ENCODE measurements around the gene SALL1.

Gene SALL1

DNA sequence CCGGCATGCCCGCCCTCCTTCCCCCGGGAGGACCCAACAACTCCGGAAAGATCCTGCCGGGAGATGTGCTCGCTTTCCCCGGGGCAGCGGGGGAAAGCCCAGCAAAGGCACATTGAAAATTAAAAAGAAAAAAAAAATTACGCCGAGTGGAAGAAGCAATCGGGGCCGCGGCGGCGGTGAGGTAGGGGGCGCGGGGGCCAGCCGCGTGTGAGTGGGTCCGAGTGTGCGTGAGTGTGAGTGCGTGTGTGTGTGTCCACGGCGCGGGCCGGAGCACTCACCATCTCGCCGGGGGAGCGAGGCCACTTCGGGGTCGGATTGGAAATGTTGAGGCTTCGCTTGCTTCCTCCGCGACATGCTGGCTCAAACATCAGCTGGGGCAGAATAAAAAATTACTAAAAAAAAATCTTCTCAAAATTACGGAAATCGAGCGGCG lies at the start of gene SALL1:
SALL1 (minus strand) TSS at position 383 of the 433 bp plus-strand sequence; CDS start at position 354, 29 bp downstream.
- DNase-seq: no peak

DNA sequence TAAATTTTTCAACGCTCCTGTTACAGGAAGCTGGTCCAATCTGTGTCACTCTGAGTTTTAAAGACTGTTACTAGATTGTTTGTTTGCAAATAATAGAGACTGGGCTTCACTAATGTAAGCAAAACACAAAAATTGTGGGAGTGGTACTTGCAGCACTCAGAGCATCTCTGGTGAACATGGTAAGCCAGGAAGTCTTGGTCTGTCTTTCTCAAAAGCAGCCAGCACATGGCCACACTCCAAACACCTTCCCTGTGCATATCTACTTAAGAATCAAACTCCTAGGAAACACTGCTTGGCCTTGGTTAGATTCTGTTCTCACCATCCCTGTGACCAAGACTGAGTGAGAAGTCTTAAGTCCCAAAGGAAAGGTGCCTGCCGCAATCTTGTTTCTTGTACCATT lies 49.7 kb upstream of the SALL1 start:
- no peak for DNase-seq

DNA sequence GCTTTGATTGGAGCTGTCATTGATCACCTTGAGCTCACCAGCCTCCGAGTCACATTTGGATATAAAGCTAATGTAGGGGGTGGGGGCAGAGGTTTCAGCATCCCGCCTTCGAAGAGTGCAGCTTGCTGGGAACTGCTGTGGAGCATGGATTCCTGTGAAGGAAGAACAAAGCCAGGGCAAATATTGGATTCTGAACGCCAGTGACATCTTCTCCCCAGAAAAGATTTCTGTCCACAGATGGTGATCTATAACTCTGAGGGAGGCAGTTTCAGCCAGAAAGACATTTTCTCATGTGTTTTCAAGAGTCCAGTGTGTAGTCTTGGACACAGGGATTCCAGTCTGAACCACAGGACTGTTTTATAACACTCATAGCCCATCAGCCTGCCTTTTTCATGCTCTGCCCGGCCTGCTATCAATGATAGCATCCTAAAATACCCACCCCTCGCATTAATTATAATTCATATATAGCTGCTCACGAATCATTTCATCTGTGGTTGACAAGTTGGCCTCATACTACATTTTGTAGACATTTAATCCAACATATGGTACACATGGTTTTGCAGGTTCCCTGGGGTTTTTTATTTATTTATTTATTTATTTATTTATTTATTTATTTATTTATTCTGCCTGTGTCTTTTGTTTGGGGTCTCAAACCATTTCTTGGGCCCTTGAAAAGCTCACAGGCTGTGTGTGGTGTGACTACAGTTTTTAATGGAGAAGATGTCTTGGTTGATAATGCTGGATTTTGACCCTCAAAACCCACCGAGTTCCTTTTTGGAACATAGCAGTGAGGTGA lies 47.1 kb upstream of the SALL1 start:
- DNase-seq: no peak

DNA sequence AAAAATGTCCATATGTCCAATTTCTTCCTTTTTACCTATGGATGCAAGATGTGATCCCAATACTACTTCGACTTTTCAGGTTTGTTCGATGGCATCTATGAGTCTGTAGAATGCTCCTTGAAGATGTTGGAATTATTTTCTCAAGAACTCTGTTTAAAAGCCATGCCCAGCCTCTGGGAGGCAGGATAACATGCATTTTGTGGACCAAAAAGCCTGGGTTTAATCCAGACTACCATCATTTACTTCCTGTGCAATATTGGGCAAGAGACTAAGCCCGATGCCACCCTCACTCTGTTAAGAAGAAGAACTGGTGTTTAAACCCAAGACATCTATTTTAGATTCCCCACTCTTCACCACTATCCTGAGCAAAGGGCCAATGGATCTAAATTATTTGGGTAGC lies 42.8 kb upstream of the SALL1 start:
- no peak for DNase-seq

DNA sequence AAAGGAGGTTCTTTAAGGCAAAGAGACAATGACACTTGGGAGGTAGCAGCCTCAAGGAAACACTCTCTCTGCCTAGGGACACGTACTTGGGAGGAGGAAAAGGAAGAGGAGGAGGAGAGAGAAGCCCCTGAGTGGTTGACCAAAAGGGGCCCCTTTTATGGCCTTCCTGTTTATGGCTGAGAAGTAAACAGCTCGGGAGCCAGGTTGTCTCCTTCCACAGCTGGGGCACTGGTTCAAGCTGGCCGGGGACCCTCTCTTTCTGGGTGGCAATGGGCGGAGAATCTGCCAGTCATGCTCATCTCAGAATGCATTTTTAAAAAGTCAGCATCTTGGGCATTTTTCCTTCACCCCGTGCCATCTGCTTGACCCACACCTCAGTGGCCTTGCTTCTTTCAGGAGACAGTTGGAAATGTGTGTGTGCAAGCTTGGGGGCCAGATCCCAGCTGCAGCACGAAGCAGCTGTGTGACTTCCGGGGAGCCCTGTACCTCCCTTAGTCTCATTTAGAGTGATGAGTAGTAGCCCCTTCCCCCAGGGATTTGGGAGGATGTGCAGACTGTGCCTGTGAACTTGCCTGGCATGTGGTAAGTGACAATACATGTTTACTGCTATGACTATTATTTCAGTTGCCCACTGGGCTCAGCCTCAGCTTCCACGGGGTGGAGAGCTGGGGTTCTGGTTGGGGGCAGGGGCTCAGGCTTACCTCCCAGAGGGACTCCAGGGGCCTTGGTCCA lies 33.8 kb upstream of the SALL1 start:
- DNase-seq: no peak

DNA sequence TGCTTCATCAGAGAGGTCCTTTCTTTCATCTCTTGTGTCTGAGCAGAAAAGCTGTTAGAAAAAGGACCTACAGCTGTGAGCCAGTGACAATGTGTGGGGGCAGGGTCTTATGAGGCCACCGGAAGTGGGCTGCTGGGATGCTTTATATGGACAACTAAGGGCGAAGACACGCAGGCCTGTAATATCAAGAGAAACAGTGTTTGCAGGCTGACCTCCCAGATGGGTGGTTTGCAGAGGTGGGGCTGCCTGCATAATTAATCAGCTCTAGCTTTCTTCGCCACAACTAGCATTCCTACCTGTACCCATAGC lies 30.4 kb upstream of the SALL1 start:
- DNase-seq: no peak

DNA sequence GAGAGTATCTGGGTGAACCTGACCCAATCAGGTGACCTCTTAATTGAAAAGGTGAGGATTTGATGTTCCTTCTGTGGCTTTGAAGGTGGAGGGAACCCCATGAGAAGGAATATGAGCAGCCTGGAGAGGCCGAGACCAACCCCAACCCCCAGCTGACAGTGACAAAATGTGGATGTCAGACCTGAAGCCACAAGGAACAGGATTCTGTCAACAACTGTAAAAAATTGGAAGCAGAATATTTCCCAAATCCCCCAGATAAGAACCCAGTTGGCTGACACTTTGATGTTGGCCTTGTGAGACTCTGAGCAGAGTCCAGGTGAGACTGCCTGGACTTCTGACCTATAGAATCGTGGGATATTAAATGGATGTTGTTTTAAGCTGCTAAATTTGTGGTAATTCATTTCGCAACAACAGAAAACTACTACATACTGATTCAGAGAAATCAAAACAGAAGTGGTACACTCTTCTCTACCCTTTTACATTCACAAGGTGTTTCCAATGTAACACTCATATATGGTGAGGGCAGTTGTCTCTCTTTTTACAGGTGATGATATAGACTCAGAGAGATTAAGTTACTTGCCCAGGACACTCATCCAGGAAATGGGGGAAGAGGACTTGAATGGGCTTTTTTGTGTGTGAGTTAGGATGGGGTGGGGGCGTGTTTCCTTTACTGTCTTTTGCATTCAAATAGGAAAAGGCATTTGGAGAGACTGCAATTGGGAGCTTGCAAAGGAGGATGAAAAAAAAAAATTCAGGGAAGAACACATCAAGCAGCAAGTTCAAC lies 29.8 kb upstream of the SALL1 start:
- DNase-seq: no peak

DNA sequence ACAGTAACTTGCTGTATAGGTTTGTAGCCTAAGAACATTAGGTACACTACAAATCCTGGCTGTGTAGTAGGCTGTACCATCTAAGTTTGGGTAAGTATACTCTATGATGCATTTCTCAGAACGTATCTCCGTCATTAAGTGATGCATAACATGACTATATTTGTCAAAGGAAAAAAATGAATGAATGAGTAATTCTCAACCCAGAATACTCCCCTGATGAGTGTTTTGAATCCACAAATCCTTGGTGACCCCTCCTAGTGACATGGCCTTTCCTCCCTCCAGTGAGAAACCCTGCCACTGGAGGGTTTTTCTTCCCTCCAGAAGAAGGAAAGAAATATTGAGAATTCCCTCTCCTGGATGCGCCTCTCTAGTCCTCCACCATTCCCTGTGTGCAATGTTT lies 24.0 kb upstream of the SALL1 start:
- DNase-seq: no peak

DNA sequence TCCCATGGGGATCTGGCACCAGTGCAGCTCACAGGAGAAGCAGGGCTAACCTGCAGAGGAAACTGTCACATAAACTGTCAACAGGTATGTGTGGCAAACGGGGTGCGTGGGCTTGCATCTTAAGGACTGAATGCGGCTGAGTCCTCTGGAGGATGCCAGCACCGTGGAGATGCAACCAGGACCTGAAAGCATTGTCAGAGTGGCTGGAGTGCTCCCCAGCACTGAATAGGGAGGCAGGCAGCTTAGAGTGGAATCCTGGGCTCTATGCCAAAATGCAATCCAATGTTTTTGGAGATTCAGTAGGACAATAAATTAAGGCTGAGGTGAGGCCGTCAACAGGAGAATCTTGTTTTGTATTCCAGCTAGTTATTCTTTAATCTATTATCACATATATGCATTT lies 21.3 kb upstream of the SALL1 start:
- no peak for DNase-seq

DNA sequence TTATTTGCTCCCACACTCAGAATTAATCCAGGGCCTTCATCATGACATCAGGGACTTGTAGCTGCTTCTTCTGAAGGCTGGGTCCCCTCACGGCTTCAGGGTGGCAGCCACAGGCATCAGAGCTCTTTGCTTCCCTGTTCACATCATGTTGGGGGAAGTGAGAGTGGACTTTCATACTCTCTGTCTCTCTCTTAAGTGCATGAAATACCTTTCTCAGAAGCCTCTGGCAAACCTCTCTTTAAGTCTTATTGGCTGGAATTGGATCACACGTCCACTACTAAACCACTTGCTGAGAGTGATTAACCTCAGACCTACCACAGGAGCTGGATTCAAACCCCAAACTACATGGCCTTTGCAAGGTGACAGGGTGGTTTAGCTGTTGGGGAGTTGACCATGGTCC lies 17.7 kb upstream of the SALL1 start:
- no peak for DNase-seq

DNA sequence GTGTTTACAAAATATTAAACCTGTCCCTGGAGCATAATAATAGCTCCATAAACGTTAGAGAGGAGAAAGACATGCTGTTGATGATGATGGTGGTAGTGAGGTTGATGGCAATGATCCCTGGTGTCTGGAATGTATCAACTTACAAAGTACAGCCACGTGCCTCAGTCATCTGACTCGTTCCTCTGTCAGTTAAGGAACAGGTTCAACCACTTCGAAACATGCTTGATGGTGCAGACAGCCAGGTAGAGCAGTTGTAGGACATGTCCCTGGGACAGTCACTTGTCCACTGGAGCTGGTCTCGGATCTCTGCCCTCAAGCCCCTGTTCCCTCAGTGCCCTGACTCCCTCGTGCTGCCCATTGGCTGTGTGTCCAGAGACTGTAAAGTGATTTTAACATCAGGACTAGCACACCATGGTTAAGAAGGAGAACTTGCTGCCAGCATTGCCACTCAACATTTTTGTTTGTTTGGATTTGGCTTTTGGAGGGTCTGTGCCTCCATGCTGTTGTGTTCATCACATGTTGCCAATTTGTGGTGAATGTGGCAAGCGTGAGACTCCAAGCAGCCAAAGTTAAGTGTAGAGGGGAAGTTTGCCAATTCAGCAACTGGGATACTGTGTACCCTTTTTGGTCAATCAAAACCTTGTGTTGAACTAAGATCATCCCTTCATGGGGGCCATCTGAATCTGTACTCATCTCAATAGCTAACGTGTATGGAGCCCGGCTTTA lies 16.3 kb upstream of the SALL1 start:
- no peak for DNase-seq

DNA sequence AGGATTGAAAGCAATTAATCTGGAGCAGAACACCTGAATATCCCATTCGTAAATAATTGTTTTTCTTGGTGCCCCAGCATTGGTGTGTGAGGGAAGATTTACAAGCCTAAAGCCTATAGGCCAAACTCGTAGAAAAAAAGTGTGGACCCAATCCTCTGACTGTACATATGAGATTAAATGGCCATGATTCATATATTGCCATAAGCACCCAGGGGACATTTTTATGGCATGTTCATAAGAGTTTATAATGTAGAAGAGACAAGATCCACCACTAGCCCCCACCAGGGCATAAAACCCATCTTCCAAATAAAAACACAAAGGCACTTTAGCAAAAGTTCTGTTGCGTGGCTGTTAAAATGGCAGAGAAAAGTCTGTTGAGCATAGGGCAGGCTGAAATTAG lies 15.5 kb upstream of the SALL1 start:
- DNase-seq: no peak

DNA sequence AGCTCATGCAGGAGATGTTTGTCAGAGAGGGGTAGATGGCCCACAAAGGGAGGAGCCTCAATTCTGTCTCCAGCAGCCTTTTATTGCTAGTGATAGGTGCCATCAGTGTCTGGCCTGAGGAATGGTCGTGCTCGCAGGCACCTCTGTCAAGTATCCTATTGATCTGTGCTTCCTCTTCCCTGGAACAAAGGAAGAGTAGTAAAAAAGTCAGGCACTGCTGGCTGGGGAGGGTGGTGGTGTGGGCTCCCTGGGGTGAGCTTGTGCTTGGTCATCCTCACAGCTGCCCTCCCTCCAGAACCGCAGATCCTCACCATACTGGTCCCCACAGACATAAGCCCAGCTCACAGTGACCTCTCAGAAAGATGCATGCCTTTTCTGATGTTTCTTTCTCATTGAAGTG lies 15.0 kb upstream of the SALL1 start:
- no peak for DNase-seq

DNA sequence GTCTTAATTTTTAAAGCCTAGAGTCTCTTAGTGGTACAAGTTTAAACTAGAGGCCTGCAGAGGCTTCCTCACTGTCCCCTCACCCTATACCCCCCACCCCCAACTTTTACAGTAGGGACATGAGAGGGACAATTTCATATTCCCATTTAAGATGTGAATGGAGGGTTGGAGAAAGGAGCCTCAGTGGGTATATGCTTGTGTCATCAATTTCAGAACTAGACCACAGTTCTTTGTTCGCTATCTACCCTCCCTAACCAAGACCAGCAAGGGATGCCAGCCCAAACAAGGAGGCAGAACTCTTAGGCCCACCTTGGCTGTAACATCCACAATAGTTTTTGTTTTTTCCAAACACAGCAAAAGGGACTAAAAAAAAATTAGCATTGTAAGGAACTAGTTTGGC lies 14.0 kb upstream of the SALL1 start:
- DNase-seq: no peak

DNA sequence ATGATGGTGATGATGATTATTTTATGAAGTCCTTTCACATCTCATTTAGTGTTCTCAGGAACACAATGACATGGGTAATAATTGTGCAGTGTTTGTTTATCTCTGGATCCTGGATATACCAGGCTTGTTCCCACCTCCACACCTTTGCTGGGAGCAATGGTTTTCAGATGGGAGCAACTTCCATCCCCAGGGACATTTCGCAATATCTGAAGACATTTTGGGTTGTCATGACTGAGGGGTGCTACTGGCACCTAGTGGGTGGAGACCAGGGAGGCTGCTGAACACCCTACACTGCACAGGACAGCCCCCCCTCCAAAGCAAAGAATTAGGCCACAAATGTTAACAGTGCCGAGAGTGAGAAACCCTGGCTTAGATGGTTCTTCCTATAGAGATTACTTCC lies 13.5 kb upstream of the SALL1 start:
- no peak for DNase-seq

DNA sequence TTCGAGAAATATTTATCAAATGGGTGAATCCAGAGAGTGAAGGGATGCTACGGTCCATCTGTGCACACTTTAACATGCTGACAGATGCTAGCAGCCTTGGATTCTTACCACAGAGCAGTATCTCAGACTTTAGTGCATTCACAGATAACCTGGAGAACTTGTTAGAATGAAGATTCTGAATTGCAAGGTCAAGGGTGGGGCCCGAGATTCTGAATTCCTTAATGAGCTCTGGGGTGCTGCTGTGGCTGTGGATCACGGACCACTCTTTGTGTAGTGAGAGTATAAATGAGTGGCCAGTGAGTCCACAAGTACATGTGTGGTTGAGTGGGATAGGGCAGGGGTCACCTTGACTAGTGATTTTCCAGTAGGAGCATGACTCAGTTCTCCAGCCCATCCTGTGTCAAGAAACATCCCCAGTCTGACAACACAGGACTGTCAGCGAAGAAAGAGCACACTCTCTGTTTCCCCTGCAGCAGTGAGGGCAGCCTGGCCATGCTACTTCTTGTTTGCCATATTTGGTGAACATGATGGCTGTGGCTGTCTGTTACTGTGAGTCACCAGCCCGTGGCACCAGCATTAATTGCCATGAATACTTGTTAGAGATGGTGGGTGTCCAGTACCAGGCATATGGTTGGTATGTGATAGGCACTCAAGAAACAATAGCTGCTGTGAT lies 13.0 kb upstream of the SALL1 start:
- DNase-seq: no peak

DNA sequence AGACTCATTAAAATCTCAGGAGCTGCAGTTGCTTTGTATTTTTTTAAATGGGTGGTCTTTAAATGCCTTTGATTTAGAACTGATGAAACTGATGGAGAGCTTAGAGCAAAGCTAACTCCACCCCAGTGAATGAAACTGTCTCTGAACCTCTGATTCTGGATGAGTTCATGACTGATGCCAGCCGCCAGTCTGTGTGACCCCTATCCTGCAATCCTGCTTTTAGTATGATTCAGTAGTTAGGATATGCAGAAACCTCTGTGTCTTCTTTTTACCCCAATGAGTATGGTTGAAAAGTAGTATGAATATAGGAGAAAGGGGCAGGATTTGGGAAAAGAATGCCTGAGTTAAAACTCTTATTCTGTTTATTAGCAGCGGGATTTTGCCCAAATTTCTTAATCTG lies 12.3 kb upstream of the SALL1 start:
- DNase-seq: no peak

DNA sequence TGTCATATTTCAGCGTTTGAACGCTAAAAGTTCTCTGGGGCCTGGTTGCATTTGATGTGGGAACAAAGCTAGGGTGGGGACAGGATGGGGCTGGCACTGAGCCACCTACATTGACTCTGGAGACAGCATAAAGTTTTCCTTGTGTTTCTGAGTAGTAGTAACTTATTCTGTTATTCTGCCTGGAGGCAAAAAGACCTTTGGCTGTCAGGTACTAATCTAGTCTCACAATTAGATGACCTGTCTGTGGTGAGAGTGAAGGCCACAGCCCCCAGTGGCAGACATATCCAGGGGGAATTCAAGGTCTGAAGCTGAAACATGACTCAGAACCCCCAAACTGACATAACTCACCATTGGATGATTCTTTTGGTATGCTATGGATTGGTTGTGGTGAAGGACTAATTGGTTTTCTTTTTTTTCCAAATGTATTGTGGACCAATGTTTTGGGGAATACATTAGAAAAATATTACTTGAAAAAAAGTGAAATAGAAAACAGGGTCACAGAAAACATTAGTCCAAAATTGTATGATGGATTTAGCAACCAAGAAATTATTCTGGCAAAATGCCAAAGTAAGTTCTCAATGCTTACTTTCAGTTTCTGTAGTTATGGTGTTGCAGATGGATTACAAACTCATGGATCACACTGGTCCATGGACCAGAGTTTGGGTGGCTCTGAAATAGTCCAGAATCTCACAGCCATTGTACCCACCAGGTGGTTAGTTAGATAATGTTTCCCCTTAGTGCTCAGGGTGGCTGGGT lies 10.5 kb upstream of the SALL1 start:
- no peak for DNase-seq

DNA sequence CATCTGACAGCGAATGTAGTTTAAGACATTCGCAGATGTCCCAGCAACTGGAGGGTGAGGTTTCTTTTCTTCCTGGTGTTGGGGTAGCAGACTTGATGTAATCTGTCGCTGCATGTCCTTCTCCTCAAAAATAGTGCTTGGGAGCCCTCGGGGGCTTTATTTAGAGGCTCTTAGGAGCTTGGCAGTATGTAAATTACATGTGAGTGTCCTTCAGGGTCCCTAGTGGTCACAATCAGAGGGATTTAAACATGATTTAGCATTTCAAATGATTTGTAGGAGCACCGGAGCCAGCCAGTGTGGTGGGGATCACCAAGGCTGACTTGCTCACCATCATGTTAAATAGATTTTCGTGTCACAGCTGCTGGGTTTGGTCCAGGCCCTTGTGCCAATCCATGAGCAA lies 8.8 kb upstream of the SALL1 start:
- no peak for DNase-seq

DNA sequence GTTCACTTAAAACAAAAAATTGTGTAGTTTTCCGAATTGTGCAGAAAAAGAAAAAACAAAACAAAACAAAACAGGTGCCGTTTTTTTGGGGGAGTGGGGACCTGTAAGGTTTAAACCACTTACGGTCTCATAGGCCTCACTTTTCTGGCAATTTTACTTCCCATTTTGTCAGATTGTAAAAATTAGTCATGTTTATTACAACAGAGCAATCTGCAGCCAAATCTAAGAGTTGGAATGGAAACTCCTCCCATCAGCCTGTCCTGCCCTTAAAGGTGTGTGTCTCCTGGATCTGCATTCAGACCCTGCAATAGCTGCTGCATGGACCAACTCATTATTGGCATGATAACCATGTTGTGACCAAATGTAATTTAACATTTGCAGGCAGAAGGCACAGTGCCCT lies 8.2 kb upstream of the SALL1 start:
- no peak for DNase-seq

DNA sequence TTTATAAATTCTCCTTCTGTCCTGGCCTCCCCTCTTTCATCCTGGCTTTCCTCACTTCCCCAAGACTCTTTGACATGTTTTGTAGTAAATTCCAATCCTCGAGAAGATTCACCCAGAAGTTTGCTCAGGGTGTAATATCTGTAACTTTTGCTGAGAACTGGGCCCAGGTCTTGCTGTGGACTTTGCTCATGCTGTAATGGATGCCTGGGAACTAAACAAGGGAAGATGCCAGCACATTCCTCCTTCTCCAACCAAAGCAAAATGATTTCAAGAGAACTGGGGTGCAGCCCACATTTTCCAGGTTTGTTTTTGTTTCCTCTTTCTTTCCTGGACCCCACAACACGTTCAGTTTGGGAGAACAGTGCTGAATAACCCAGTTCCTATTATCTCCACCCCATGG lies 6.6 kb upstream of the SALL1 start:
- DNase-seq: no peak

DNA sequence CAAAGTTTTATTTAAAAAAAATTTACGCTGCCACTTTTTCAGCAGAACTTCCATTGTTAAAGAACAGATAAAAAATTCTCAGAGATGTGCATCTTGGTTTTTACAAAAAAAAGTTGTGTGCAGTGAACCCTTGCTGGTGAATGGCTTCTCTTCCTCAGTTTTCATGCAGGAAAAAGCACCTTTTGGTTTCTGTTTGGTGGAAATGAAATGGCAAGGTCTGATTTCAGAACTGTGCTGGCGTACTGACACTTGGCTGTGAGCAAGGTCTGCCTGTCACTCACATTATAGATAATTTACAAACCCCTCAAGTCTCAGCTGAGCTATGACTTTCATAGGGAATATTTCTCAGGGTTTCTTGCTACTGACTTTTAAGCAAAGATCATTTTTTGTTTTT lies 5.7 kb upstream of the SALL1 start:
- DNase-seq: no peak

All from activated CD4-positive, CD25-positive, alpha-beta regulatory T cell treated with anti-CD3 and anti-CD28 coated beads, Interleukin-2, amount 50 U/mL, for 72 hours (primary cell).